Ramos (cell line): ENCODE data around the gene DNAJB6.

Experiments used
- in situ Hi-C: fragments of 300-500 bp; cut with MboI; formaldehyde crosslinking; loops from one replicate; pipeline ENCODE4 v1.14.3; 2022; ENCODE audit warnings: low sequenced_read_pairs; ENCODE audit not compliant: unreplicated experiment

Gene DNAJB6

GRCh38 chr7:157392256-157393037 is 55.6 kb downstream of the DNAJB6 start:
- in situ Hi-C loops = no loop called here

GRCh38 chr7:157394246-157395191 is 57.7 kb downstream of the DNAJB6 start:
- in situ Hi-C loops = no loop called here

DNA sequence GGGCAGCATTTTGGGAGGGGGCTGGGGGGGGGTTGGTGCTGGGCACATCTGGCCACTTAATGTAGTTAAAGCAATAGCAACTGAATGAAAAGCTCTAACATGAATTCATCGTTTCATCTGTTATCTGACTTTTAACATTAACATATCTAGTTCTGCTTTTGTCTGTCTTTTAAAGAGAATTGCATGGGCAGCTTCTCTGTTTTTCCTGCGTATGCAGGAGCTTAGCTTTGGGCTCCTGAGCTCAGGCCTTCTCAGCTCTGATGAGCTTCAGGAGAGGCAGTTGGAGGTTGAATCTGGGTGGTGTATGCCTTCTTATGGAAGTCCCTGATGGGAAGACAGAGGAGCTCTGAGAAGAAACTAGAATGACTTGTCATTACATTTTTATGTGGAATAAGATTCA is 58.4 kb downstream of the DNAJB6 start:
- in situ Hi-C loops = no loop called here

GRCh38 chr7:157396316-157397035 is 59.7 kb downstream of the DNAJB6 start:
- in situ Hi-C loops = no loop called here

DNA sequence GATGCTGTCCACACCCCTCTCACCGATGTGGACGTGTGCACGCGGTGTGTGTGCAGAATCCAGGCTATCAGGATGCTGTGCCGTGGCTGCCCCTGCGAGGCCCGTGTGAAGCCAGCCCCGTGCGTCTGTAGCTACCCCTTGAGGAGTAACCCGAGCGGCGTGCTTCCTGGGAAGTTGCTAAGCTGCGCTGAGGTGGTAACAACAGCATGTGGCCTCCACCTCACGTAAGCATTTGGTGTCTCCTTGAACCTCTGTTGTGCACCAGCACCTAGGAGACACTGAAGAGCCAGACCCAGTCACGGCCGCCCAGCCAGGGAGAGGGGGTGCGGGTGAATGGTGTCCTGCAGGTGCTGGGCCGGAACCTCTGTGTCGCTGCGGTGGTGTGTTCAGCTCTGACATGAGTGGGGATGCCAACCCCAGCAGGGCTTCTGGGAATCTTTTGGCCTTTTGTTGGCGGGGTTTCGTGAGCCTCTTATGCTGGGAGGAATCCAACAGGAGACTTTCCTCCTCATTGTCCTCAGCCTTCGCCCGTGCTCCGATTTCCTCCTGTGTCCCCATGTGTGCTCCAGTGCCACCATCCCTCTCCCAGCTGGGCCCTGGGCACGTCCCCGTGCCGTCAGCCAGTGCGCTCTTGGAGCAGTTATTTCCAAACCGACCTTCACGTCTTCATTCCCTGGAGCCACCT is 60.4 kb downstream of the DNAJB6 start:
- in situ Hi-C loops = no loop called here

DNA sequence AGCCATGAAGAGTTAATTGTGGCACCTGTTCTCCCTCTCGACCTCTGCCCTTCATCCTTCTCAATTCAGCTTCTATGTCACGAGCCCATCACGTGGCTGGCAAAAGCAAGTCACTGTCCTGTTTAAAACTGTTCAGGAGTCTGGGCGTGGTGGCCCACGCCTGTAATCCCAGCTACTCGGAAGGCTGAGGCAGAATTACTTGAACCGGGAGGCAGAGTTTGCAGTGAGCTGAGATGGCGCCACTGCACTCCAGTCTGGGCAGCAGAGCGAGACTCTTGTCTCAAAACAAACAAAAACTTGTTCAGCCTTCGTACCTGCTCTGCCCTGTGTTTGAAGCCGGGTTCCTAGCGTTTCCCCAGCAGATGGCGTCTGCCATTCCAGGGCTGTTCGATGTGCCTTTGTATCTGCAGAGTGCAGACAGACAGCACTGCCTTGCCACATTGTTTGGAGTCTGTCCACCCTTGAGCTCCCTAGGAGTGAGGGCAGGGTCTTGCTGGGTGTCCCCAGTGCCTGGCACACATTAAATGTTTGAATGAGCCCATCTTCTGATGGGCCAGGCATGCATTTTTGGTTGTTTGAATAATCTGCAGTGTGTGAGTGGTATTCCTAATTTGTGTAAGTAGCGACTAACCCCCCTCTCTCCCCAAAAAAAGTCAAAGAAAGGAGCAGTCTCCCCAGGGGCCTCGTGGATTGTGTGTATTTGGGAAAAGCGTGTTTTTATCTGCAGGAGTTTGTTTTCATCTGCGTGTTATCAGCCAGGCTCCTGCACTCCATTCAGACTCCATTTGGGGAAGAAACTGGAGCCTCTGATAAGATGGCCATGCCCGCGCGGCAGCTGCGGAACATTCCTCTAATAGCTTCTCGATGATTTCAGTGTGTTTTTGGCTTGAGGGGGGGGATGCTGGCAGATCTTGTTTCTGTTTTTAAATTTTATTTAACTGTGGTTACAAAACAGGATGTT is 61.2 kb downstream of the DNAJB6 start:
- in situ Hi-C loops = no loop called here

DNA sequence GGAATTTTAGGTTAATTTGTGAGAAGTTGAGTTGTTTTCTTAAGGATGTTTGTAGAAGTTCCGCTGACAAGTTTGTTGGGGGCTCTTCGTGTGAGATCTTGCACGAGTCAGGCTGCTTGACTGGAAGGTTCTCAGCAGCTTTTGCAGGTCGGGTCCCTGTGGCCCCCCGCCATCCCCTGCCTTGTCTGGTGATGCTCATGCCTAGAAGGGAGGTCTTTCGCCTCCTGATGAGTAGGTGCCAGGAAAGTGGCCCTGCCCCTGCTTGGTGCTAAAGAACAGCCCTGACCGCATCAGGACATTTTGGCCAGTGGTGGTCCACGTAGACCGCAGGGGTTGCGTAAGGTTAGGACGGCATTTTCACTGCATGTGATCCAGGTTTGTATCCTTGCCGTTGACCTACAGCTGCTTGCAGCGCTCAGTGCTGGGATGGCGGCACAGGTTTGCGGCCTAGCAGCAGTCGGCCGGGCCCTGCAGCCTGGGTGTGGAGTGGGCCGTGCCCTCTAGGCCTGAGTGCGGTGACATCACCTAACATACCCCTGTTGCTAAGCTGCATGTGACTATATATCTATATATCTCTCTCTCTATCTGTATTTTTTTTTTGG is 62.4 kb downstream of the DNAJB6 start:
- in situ Hi-C loops = no loop called here

- in situ Hi-C loops = no loop called here
Measured at GRCh38 chr7:157400171-157400860, 63.5 kb downstream of the DNAJB6 start.

- in situ Hi-C loops = no loop called here
Measured at GRCh38 chr7:157401567-157402387, 65.0 kb downstream of the DNAJB6 start.

DNA sequence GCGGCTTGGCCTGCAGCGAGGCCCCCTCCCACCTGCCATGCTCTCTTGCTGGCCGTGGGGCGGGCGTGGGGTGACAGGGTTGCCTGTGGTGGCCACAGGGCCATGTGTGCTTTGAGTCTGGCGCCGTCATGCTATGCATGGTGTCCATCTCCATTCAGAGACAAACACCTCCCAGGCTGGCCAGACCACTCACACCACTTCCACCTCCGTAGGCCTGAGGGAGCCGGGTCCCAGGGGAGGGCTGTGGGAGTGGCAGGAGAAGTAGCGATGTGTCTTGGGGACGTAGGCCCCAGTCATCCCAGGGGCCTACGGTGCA is 65.5 kb downstream of the DNAJB6 start:
- in situ Hi-C loops = no loop called here

DNA sequence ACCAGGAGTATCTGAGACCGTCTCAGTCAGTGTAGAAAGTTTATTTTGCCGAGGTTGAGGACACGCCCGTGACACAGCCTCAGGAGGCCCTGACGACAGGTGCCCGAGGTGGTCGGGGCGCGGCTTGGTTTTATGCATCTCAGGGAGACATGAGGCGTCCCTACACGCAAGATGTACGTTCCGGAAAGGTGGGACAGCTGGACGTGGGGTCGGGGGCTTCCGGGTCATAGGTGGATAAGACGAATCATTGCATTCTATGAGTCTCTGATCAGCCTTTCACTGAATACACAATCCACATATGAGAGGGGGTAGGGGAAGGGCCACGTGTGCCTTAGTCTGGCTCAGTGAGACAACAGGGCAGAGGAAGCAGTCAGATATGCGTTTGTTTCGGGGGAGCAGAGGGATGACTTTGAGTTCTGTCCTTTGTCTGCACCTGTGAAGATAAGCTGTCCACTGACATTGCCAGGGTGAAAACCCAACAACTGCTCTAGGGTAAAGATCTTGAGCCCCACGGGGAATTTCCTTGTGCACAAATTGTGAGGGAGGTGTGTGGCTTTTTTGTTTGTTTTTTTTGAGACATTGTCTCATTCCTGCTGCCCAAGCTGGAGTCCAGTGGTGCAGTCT is 66.2 kb downstream of the DNAJB6 start:
- in situ Hi-C loops = no loop called here

DNA sequence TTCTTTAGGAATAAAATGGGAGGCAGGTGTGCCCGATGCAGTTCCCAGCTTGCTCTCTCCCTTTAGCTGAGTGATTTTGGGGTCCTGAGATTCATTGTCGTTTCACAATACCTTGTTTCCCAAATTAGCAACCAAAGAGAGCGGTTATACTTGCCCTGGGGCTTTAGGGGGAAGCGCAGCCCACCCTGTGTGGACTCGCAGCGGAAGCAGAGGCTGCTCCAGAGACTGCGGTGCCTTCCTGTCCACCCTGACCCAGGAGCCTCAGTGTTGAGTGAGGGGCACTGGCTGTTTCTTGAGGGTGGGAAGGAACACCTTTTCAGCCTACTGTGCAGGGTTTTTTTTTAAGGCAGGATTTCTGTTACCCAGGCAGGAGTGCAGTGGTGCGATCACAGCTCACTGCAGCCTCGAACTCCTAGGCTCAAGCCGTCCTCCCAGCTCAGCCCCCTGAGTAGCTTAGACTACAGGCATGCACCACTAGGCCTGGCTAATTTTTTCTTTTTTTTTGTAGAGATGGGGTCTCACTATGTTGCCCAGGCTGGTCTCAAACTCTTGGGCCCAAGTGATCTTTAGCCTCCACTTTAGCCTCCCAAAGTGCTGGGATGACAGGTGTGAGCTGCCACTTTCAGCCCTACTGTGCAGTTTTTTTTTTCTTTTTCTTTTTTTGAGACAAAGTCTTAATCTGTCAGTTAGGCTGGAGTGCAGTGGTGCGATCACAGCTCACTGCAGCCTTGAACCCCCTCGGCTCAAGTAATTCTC is 67.0 kb downstream of the DNAJB6 start:
- in situ Hi-C loops = no loop called here

- in situ Hi-C loops = no loop called here
Measured at GRCh38 chr7:157404845-157405481, 68.2 kb downstream of the DNAJB6 start.

DNA sequence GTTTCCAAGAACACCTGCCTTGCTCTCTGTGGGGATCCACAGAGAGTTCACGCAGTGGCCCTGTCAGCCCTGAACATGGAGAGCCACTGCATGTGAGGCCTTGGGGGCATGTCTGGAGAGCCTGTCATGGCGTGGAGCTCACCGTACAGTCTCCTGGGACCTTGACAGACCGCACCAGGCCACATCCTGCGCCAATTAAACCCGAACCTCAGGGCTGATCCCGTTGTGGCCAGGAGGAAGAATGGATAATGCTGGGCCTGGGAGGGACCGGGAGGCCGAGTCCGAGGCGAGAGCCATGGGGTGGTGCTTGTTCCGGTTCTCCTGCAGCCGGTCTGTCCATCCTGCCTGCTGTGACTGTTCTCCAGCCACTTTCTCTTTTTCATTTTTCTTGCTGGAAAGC is 68.7 kb downstream of the DNAJB6 start:
- in situ Hi-C loops = no loop called here

DNA sequence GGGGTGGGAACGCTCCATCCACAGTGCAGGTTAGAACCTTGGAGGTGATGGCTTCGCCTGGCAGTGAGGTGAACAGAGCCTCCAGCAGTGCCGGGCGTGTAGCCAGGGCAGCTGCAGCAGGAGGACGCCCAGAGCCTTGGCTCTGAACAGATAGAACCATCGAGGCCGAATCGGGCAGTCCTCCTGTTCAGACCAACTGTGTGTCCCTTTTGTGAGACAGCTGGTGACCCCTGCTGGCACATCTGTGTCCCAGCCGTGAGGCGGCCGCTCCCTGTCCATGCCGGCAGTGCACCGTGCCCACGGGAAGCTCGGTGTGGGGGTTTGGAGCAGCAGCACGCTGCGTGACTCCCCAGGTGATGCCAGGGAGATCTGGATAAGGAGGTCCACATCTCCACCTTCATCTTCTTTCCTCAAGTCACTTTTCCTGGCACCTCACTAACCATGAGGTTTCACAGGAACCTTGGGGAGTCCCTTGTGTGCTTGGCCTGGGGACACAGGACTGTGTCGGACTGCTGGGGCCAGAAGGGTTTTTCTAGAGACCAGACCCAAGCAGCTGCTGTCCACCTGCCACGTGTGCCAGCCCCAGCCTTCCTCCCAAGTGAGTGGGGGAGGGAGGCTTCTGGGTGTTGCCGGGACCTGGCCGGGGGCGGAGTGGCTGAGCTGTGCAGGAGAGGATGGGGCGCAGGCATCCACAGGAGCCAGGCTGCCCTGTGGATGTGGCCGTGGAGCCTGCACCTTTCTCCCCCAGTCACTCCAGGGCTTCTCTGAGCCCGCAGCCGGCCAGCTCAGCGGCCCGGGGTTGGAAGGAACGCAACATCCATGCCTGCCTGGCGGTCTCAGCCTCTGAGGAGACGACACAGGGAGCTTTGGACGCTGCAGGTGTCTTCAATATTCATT is 69.4 kb downstream of the DNAJB6 start:
- in situ Hi-C loops = no loop called here
